GM12875 (cell line): ENCODE measurements around the gene TRABD2B.

ENCODE experiments used
- H3K4me3 ChIP-seq: one replicate; pipeline ENCODE4 v1.5.1; 2011; ENCODE audit warnings: low read depth, low read length, control low read depth
- CTCF ChIP-seq: IDR thresholded peaks from 2 replicates; pipeline ENCODE4 v1.5.1; 2011; ENCODE audit warnings: low read depth, mild to moderate bottlenecking, control low read depth, inconsistent platforms, low read length, moderate library complexity, borderline replicate concordance; ENCODE audit not compliant: insufficient read depth

Gene TRABD2B

GRCh38 chr1:47753808-47754207, 243.4 kb downstream of the TRABD2B start:
- H3K4me3 ChIP-seq: no peak overlapping the region
- TF ChIP-seq CTCF: no peak

GRCh38 chr1:47752559-47752958, 244.6 kb downstream of the TRABD2B start:
- TF ChIP-seq CTCF: no peak
- H3K4me3 ChIP-seq: no peak overlapping the region

GRCh38 chr1:47751996-47752451, 245.2 kb downstream of the TRABD2B start:
- TF ChIP-seq CTCF: no peak

GRCh38 chr1:47751193-47751592, 246.0 kb downstream of the TRABD2B start:
- no peak for TF ChIP-seq CTCF
- no peak overlapping the region for H3K4me3 ChIP-seq

More at GRCh38 chr1:47751996-47752451, 245.2 kb downstream of the TRABD2B start:
- H3K4me3 ChIP-seq: no peak overlapping the region

- H3K4me3 ChIP-seq: no peak overlapping the region
- TF ChIP-seq CTCF: no peak
These were observed 251.2 kb downstream of the TRABD2B start for GRCh38 chr1:47745715-47746609.

- no peak for TF ChIP-seq CTCF
These were observed 254.1 kb downstream of the TRABD2B start for GRCh38 chr1:47742890-47743760.

More at GRCh38 chr1:47742890-47743760, 254.1 kb downstream of the TRABD2B start:
- H3K4me3 ChIP-seq: no peak overlapping the region
